Panc1 (cell line): ENCODE results near the gene TLK1.

Source experiments
- CTCF ChIP-seq: fragments of 450-650 bp; IDR thresholded peaks from 2 replicates; pipeline ENCODE4 v1.5.1; 2017; ENCODE audit warnings: mild to moderate bottlenecking
- POLR2AphosphoS5 ChIP-seq: IDR thresholded peaks from 2 replicates; pipeline ENCODE4 v1.6.1; 2012; ENCODE audit warnings: mild to moderate bottlenecking, low read depth, low read length, moderate library complexity
- SIN3A ChIP-seq: IDR thresholded peaks from 2 replicates; pipeline ENCODE4 v1.6.1; 2012; ENCODE audit warnings: low read depth, mild to moderate bottlenecking, low read length, moderate library complexity, borderline replicate concordance; ENCODE audit not compliant: insufficient read depth
- TCF7L2 ChIP-seq: IDR thresholded peaks from 2 replicates; pipeline ENCODE4 v1.6.1; 2011; ENCODE audit warnings: mild to moderate bottlenecking, low read depth, low read length, inconsistent platforms
- TF ChIP-seq, protein P1 (sequence below), 2 experiments: IDR thresholded peaks; 2 replicates each; pipeline ENCODE4 v1.6.1; 2011 to 2012; ENCODE audit warnings: low read depth in 2 of 2, control low read depth in 1 of 2, low read length in 1 of 2, mild to moderate bottlenecking in 1 of 2, moderate library complexity in 1 of 2; ENCODE audit not compliant: insufficient read depth in 1 of 2

- TF ChIP-seq CTCF, result no peak
- no peak for TF ChIP-seq POLR2AphosphoS5
- TF ChIP-seq, protein P1, sequence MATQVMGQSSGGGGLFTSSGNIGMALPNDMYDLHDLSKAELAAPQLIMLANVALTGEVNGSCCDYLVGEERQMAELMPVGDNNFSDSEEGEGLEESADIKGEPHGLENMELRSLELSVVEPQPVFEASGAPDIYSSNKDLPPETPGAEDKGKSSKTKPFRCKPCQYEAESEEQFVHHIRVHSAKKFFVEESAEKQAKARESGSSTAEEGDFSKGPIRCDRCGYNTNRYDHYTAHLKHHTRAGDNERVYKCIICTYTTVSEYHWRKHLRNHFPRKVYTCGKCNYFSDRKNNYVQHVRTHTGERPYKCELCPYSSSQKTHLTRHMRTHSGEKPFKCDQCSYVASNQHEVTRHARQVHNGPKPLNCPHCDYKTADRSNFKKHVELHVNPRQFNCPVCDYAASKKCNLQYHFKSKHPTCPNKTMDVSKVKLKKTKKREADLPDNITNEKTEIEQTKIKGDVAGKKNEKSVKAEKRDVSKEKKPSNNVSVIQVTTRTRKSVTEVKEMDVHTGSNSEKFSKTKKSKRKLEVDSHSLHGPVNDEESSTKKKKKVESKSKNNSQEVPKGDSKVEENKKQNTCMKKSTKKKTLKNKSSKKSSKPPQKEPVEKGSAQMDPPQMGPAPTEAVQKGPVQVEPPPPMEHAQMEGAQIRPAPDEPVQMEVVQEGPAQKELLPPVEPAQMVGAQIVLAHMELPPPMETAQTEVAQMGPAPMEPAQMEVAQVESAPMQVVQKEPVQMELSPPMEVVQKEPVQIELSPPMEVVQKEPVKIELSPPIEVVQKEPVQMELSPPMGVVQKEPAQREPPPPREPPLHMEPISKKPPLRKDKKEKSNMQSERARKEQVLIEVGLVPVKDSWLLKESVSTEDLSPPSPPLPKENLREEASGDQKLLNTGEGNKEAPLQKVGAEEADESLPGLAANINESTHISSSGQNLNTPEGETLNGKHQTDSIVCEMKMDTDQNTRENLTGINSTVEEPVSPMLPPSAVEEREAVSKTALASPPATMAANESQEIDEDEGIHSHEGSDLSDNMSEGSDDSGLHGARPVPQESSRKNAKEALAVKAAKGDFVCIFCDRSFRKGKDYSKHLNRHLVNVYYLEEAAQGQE (IDR thresholded peaks at IDR 0.05; ENCODE audit: insufficient read depth in 1 of 2, low read depth in 2 of 2, low read length in 1 of 2), result no peak
- TF ChIP-seq SIN3A, result no peak
- TF ChIP-seq TCF7L2, result no peak
These were observed 104.4 kb downstream of the TLK1 start for GRCh38 chr2:171056307-171056706.
